Erythroblast (primary cell): ENCODE results near the gene NTN3.

Source experiments
- GATA1 ChIP-seq: IDR thresholded peaks from 2 replicates; pipeline ENCODE4 v1.6.1; 2011; ENCODE audit warnings: low read depth, mild to moderate bottlenecking, control low read depth, low read length, moderate library complexity
- POLR2A ChIP-seq: IDR thresholded peaks from 2 replicates; pipeline ENCODE4 v1.6.1; 2011; ENCODE audit warnings: mild to moderate bottlenecking, low read length

DNA sequence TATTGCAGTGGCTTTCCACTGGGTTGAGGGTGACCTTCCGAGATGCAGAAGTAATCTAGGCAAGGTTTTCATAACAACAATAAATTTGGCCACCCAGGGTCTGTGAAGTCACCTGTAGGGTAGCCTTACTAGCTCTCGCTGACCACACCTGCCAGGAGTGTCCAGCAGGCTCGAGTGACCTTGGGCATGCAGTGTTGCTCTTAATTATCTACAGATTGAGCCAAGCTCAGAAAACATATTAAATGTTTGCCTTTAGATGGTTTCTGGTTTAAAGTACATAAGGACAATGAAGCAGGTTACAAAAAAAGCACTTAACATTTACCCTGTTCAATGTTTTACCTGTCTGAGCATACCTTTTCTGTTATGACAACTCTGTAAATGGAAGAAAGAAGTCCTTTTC is 5.6 kb downstream of the NTN3 start:
- TF ChIP-seq POLR2A, result no peak
- no peak for TF ChIP-seq GATA1
